Activated naive CD4-positive, alpha-beta T cell treated with anti-CD3 and anti-CD28 coated beads for 36 hours (primary cell): Measurements from ENCODE around the gene SPINT1. TPM values are rescaled to one million over a fixed set of nuclear protein-coding genes. Genes with fewer than 3 reads are reported as not detected.
A peak's percentile ranks its signal among the peaks of the same experiment; 100 is the strongest.

Experiments used
- CTCF ChIA-PET: fragments of 350-600 bp; sonication (Branson Sonifier 250); formaldehyde crosslinking; loops from one replicate; lab custom pipeline; 2021; ENCODE audit warnings: antibody characterized with exemption; lab: Charles Lee
- DNase-seq: peaks from one replicate; pipeline ENCODE4 v3.0.0-alpha.2; 2020
- H3K27ac Mint-ChIP-seq: one replicate; pipeline ENCODE4 v1.8.0; 2021; ENCODE audit warnings: mild to moderate bottlenecking, mixed read lengths
- H3K27me3 Mint-ChIP-seq: one replicate; pipeline ENCODE4 v1.8.0; 2021; ENCODE audit warnings: low read depth, mixed read lengths
- H3K36me3 Mint-ChIP-seq: one replicate; pipeline ENCODE4 v1.8.0; 2021; ENCODE audit warnings: low read depth, mixed read lengths
- H3K4me1 Mint-ChIP-seq: one replicate; pipeline ENCODE4 v1.8.0; 2021; ENCODE audit warnings: low read depth, mixed read lengths
- H3K4me3 Mint-ChIP-seq: one replicate; pipeline ENCODE4 v1.8.0; 2021; ENCODE audit warnings: mild to moderate bottlenecking, moderate library complexity, mixed read lengths
- H3K9me3 Mint-ChIP-seq: one replicate; pipeline ENCODE4 v1.8.0; 2021; ENCODE audit warnings: mixed read lengths
- intact Hi-C: fragments of 100-400 bp; cut with micrococcal nuclease; formaldehyde crosslinking; loops from one replicate; pipeline ENCODE4 v1.15.1; 2023
- total RNA-seq, 2 experiments: library from RNA; stranded (reverse); gene quantifications; one replicate each; pipeline ENCODE4 v1.2.3, GENCODE V29; 2021

The SPINT1 gene
- total RNA-seq, 2 experiments from 2014 or later: 4.5 to 4.7 TPM

GRCh38 chr15:40869686-40870085 is 25.8 kb downstream of the SPINT1 start:
- H3K4me3 Mint-ChIP-seq: no peak overlapping the region
- no peak for DNase-seq
- CTCF ChIA-PET: interaction anchor here (1.3 to 4.9 kb wide), 3 partner anchors 19 to 25 kb away, joined by 5 to 29 read pairs (median 7); partner anchors contain the start of gene VPS18
- H3K9me3 Mint-ChIP-seq: no peaks in the 10 kb centered on the region
- H3K36me3 Mint-ChIP-seq: no peaks in the 10 kb centered on the region
- no peak overlapping the region for H3K27ac Mint-ChIP-seq
- intact Hi-C loops: no loop called here
- peaks cover 8% of the 10 kb centered on the region for H3K27me3 Mint-ChIP-seq
- H3K4me1 Mint-ChIP-seq: peaks cover 15% of the 10 kb centered on the region

GRCh38 chr15:40870716-40871115 is 26.9 kb downstream of the SPINT1 start:
- no peak overlapping the region for H3K4me3 Mint-ChIP-seq
- no peaks in the 10 kb centered on the region for H3K36me3 Mint-ChIP-seq
- intact Hi-C loops: no loop called here
- peaks cover 15% of the 10 kb centered on the region for H3K4me1 Mint-ChIP-seq
- no peaks in the 10 kb centered on the region for H3K9me3 Mint-ChIP-seq
- peaks cover 8% of the 10 kb centered on the region for H3K27me3 Mint-ChIP-seq
- DNase-seq: no peak
- H3K27ac Mint-ChIP-seq: no peak overlapping the region
- CTCF ChIA-PET: interaction anchor here (1.0 to 4.9 kb wide), 3 partner anchors 10 to 24 kb away, joined by 3 to 33 read pairs (median 29); partner anchors contain the start of gene VPS18

DNA sequence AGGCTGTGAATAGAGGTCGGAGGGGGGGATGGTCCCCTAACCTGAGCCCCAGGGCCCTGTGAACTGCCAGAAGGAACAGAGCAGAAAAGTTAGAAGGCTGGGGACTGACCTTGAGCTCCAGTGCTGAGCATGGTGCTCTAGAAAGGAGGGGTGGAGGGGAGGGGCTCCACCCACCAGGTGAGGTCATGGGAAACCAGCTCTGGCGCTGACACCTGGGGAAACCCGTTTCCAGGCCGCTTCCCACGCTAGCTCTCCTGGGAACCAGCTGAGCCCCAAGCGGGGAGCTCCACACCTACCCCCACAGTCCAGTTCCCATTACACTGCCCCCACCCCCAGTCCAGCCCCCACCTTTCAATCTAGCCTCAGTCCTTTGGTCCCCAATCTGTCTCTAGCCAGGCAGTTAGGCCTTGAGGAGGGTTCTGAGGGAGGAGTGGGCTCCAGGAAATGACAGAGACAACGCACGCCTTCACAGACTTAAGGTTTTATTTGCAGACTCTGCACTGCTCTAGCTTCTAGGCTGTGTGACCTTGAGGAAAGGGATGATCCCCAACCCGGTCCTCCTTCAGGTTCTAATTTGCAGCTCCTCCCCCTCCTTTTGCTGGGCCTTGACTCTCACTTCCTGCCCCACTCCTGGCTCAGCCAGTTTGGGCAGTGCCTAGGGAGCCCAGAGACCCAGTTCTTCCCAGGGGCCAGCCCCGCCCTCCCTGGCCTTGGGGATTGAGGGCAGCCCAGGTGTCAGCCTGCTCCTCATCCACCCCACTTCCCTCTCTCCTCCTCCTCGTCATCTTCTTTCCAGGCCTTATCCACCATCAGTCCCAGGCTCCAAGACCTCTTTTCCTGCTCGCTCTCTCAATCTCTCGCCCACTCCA is 28.1 kb downstream of the SPINT1 start:
- peaks cover 15% of the 10 kb centered on the region for H3K4me1 Mint-ChIP-seq
- no peak overlapping the region for H3K4me3 Mint-ChIP-seq
- H3K27ac Mint-ChIP-seq: no peak overlapping the region
- peaks cover 10% of the 10 kb centered on the region for H3K27me3 Mint-ChIP-seq
- CTCF ChIA-PET: interaction anchor here (0.6 to 4.9 kb wide), 5 partner anchors 17 to 234 kb away, joined by 3 to 33 read pairs (median 4); partner anchors contain the start of genes C15orf62 and VPS18
- no peaks in the 10 kb centered on the region for H3K36me3 Mint-ChIP-seq
- intact Hi-C loops: loop anchor here (2.0 kb wide), 1 partner anchor 13 kb away; no protein-coding TSS in a partner anchor
- no peaks in the 10 kb centered on the region for H3K9me3 Mint-ChIP-seq
- peak; percentile 41 for DNase-seq

- Mint-ChIP-seq H3K9me3 (no peaks in the 10 kb centered on the region), H3K4me1 (peaks cover 15% of the 10 kb centered on the region), H3K36me3 (no peaks in the 10 kb centered on the region), H3K27ac (no peak overlapping the region), H3K4me3 (peak overlapping the region; percentile 66), H3K27me3 (peaks cover 10% of the 10 kb centered on the region)
- intact Hi-C loops: loop anchor here (2.0 kb wide), 1 partner anchor 14 kb away; no protein-coding TSS in a partner anchor
- CTCF ChIA-PET: interaction anchor here (0.6 to 4.9 kb wide), 9 partner anchors 16 to 283 kb away, joined by 3 to 33 read pairs (median 5); partner anchors contain the start of gene VPS18
- no peak for DNase-seq
These were observed 29.2 kb downstream of the SPINT1 start for GRCh38 chr15:40872791-40873693.

- intact Hi-C loops: loop anchor here (2.0 kb wide), 1 partner anchor 15 kb away; no protein-coding TSS in a partner anchor
- H3K36me3 Mint-ChIP-seq: no peaks in the 10 kb centered on the region
- H3K4me3 Mint-ChIP-seq: peak within 1 kb of the TSS; percentile 73
- DNase-seq: peak; percentile 61
- no peaks in the 10 kb centered on the region for H3K9me3 Mint-ChIP-seq
- no peak within 1 kb of the TSS for H3K27ac Mint-ChIP-seq
- CTCF ChIA-PET: interaction anchor here (0.6 to 4.9 kb wide), 10 partner anchors 10 to 284 kb away, joined by 3 to 33 read pairs (median 5); partner anchors contain the start of gene VPS18
- H3K27me3 Mint-ChIP-seq: peaks cover 10% of the 10 kb centered on the region
- peaks cover 20% of the 10 kb centered on the region for H3K4me1 Mint-ChIP-seq
These were observed 30.1 kb downstream of the SPINT1 start, which contains the start of gene RHOV for GRCh38 chr15:40873694-40874561. Gene RHOV (minus strand): TSS chr15:40874234. CDS start chr15:40874139, 95 bp downstream.

- H3K4me1 Mint-ChIP-seq: peaks cover 25% of the 10 kb centered on the region
- intact Hi-C loops: loop anchor here (5.0 kb wide), 1 partner anchor 199 kb away; no protein-coding TSS in a partner anchor
- no peaks in the 10 kb centered on the region for H3K36me3 Mint-ChIP-seq
- peaks cover 10% of the 10 kb centered on the region for H3K27me3 Mint-ChIP-seq
- H3K27ac Mint-ChIP-seq: no peak overlapping the region
- H3K4me3 Mint-ChIP-seq: no peak overlapping the region
- DNase-seq: no peak
- H3K9me3 Mint-ChIP-seq: no peaks in the 10 kb centered on the region
- CTCF ChIA-PET: interaction anchor here (0.5 to 1.9 kb wide), 3 partner anchors 18 to 310 kb away, joined by 3 to 7 read pairs (median 3); partner anchors contain the start of gene VPS18
These were observed 32.3 kb downstream of the SPINT1 start for GRCh38 chr15:40875991-40876730.

DNA sequence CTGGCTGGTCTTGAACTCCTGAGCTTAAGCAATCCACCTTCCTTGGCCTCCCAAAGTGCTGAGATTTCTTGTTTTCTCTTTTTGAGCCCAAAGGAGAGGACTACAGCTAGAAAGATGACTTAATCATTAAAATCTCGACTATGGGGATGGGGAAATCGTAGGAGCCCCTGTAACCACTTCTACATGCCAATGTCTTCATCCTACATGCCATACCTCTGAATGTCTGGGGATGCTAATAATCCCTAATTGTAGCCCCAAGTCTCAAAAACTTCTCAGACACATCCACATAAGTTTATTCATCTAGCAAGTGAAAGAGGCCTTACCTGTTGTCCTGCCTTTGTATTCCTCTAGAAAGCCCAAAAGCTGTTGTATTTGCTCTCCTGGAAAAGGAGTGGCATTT is 33.8 kb downstream of the SPINT1 start:
- Mint-ChIP-seq H3K4me1 (peaks cover 16% of the 10 kb centered on the region), H3K4me3 (no peak overlapping the region), H3K27ac (no peak overlapping the region), H3K9me3 (no peaks in the 10 kb centered on the region), H3K36me3 (no peaks in the 10 kb centered on the region), H3K27me3 (peaks cover 7% of the 10 kb centered on the region)
- CTCF ChIA-PET: no interaction called here
- intact Hi-C loops: loop anchor here (1.0 to 5.0 kb wide), 2 partner anchors 17 to 200 kb away; partner anchors contain the start of gene VPS18
- DNase-seq: no peak

DNA sequence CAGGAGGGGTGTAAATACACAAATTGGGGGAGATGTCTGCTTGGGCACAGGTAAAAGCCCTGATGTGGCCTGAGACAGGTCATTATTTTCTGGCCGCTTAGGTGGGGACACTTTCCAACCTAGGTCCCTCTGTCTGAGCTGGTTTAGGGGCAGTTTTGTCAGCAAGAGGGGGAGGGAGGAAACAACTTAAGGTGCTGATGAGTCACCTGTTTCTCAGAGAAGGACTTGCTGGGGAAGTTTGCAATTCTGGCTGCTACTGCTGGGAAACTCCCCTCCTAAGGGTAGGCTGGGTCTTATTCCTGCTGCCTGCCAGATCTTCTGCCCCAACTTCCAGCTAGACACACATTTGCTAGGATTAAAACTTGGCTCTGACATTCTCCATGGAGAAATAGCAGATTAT is 34.9 kb downstream of the SPINT1 start:
- H3K9me3 Mint-ChIP-seq: no peaks in the 10 kb centered on the region
- peak; percentile 70 for DNase-seq
- intact Hi-C loops: loop anchor here (1.0 to 5.0 kb wide), 2 partner anchors 16 to 201 kb away; partner anchors contain the start of gene VPS18
- peaks cover 12% of the 10 kb centered on the region for H3K4me1 Mint-ChIP-seq
- no peaks in the 10 kb centered on the region for H3K36me3 Mint-ChIP-seq
- CTCF ChIA-PET: interaction anchor here (1.2 to 1.7 kb wide), 3 partner anchors 14 to 35 kb away, joined by 4 to 17 read pairs (median 7); partner anchors contain the start of genes SPINT1 and VPS18
- H3K27me3 Mint-ChIP-seq: peaks cover 4% of the 10 kb centered on the region
- no peak overlapping the region for H3K4me3 Mint-ChIP-seq
- H3K27ac Mint-ChIP-seq: no peak overlapping the region

GRCh38 chr15:40879609-40880008 is 35.8 kb downstream of the SPINT1 start:
- peaks cover 2% of the 10 kb centered on the region for H3K27me3 Mint-ChIP-seq
- H3K4me1 Mint-ChIP-seq: peaks cover 10% of the 10 kb centered on the region
- intact Hi-C loops: loop anchor here (5.0 kb wide), 1 partner anchor 202 kb away; no protein-coding TSS in a partner anchor
- no peaks in the 10 kb centered on the region for H3K9me3 Mint-ChIP-seq
- no peaks in the 10 kb centered on the region for H3K36me3 Mint-ChIP-seq
- H3K27ac Mint-ChIP-seq: no peak overlapping the region
- no peak overlapping the region for H3K4me3 Mint-ChIP-seq
- CTCF ChIA-PET: interaction anchor here (0.7 to 1.7 kb wide), 4 partner anchors 13 to 158 kb away, joined by 3 to 17 read pairs (median 6); partner anchors contain the start of gene VPS18
- DNase-seq: no peak

- peaks cover 10% of the 10 kb centered on the region for H3K4me1 Mint-ChIP-seq
- H3K9me3 Mint-ChIP-seq: no peaks in the 10 kb centered on the region
- H3K27ac Mint-ChIP-seq: no peak overlapping the region
- H3K27me3 Mint-ChIP-seq: no peaks in the 10 kb centered on the region
- DNase-seq: no peak
- intact Hi-C loops: no loop called here
- no peaks in the 10 kb centered on the region for H3K36me3 Mint-ChIP-seq
- CTCF ChIA-PET: interaction anchor here (0.7 to 1.7 kb wide), 4 partner anchors 10 to 18 kb away, joined by 3 to 5 read pairs (median 4); partner anchors contain the start of gene VPS18
- no peak overlapping the region for H3K4me3 Mint-ChIP-seq
These were observed 37.5 kb downstream of the SPINT1 start for GRCh38 chr15:40881351-40881750.
